ENCODE data around the gene CSRP1. TPM values are rescaled to one million over a fixed set of nuclear protein-coding genes. Genes with fewer than 3 reads are reported as not detected.

CSRP1 gene
- total and polyA plus RNA-seq, 2 donors = 719 to 4,390 TPM

DNA sequence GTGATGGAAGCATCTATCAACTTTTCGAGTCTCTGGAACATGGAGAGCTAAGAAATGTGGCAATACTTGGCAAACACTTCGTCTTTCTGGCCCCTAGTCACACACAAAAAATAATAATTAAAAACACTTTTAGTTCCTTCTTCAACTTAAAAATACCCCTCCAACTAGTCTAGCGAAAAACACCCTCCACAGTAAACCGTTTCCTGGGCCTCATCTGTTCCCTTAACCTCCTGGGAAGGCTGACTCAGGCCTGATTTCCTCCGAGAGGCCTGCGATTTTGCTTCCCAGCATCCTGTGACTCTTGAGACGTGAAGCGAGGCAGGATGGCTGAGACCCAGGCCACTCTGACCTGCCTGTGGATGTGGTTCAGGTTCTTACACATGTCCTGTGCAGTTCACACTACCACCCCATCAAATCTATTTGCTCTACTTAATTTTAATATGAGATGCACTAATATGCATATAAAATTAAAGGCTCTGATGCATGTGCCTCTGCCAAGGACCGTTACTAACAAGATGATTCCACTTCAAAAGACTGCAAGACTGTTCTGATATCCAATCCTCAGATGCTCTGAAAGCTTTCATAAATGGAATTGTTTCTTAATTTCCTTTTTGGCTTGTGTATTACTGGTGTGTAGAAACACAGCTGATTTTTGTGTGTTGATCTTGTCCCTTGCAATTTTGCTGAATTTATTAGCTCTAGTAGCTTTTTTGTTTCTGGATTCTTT is 35.5 kb upstream of the CSRP1 start:
- H3K4me1 ChIP-seq (ENCODE audit: insufficient read depth) = no peaks in the 10 kb centered on the region
- H3K27ac ChIP-seq (ENCODE audit: low read depth) = no peak overlapping the region
- H3K36me3 ChIP-seq (ENCODE audit: insufficient read depth) = no peaks in the 10 kb centered on the region
- no peak overlapping the region for H3K4me3 ChIP-seq (ENCODE audit: low read depth, low read length)
- 75% methylated on average over 9 of the region's 9 CpGs for WGBS
- DNase-seq (ENCODE audit: extremely low spot score) = no peak

DNA sequence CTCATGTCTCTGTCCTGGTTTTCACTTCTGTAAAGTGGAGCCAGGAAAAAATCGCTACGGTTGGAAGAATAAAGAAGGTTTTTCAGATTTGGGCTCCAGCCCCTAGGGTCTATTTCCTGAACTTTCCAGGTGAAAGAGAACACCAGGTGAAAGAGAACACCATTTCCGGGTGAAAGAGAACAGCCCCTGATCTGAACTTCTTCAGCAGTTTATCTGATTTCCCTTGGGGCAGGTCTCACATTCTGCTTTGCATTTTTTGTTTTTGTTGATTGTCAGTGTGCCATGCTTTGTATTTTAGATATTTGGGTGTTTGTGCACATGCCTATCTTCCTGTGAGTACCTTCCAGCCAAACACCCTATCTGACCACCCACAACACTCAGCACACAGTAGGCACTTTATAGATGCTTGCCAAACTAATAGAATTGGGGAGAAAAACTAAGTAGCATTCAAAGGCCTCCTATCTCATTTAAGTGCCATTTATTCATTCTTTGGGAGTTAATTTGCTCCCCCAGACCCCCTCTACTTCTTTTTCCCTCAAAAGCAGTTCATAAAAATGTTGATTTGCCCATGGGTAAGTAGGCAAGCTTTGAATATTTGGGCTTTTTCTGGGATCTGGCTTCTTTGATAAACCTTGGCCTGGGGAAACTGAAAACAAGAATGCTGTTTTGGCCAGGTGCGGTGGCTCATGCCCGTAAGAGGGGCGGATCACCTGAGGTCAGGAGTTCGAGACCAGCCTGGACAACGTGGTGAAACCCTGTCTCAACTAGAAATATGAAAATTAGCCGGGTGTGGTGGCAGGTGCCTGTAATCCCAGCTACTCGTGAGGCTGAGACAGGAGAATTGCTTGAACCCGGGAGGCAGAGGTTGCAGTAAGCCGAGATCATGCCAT is 34.2 kb upstream of the CSRP1 start:
- Histone ChIP-seq H3K4me1 (ENCODE audit: insufficient read depth) (no peaks in the 10 kb centered on the region), H3K36me3 (ENCODE audit: insufficient read depth) (no peaks in the 10 kb centered on the region), H3K27ac (ENCODE audit: low read depth) (no peak overlapping the region), H3K4me3 (ENCODE audit: low read depth, low read length) (no peak overlapping the region)
- DNase-seq (ENCODE audit: extremely low spot score) = no peak
- WGBS = 87% methylated on average over 12 of the region's 12 CpGs

DNA sequence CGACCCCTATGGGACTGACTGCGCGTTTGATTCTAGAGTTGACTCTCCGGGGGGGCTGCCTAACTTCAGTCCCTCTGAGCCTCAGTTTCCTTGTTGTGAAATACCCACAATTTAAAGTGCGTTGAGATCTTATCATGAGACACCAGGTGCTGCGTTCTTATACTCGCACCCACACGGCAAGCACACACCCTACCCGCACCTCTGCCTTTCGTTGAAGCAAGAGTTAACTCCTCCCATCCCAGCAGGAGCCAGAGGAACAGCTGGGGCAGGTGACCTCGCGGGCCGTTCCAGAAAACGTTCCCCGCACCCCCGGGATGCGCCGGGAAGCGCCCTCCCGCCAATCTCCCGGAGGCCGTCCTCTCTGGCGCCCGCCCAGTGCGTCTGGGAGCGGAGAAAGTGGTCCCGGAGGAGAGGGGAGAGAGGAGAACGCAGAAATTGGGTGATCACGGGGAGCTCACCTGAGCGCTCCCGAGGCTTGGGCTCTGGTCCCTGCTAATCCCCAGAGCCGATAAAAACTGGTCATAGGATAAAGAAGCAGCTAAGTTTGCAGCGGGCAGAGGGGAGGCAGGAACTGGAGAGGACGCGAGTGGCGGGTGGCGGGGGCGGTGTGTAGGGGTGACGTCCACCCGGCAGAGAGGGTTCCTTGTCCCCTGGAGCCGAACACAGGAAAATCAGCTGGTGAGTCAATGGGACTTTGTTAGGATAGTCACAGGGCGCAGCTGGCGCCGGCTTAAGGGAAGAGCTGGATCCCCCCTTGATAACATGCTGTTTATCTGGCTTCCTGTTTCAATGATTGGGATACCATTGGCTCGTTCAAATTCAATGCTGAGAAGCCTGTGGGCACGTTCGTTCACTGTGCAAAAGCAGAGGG is 32.9 kb upstream of the CSRP1 start:
- WGBS = 2% methylated on average over 47 of the region's 47 CpGs
- peak overlapping the region; percentile 61 for H3K4me3 ChIP-seq (ENCODE audit: low read depth, low read length)
- H3K4me1 ChIP-seq (ENCODE audit: insufficient read depth) = no peaks in the 10 kb centered on the region
- no peaks in the 10 kb centered on the region for H3K36me3 ChIP-seq (ENCODE audit: insufficient read depth)
- DNase-seq (ENCODE audit: extremely low spot score) = no peak
- peak overlapping the region; percentile 12 for H3K27ac ChIP-seq (ENCODE audit: low read depth)

DNA sequence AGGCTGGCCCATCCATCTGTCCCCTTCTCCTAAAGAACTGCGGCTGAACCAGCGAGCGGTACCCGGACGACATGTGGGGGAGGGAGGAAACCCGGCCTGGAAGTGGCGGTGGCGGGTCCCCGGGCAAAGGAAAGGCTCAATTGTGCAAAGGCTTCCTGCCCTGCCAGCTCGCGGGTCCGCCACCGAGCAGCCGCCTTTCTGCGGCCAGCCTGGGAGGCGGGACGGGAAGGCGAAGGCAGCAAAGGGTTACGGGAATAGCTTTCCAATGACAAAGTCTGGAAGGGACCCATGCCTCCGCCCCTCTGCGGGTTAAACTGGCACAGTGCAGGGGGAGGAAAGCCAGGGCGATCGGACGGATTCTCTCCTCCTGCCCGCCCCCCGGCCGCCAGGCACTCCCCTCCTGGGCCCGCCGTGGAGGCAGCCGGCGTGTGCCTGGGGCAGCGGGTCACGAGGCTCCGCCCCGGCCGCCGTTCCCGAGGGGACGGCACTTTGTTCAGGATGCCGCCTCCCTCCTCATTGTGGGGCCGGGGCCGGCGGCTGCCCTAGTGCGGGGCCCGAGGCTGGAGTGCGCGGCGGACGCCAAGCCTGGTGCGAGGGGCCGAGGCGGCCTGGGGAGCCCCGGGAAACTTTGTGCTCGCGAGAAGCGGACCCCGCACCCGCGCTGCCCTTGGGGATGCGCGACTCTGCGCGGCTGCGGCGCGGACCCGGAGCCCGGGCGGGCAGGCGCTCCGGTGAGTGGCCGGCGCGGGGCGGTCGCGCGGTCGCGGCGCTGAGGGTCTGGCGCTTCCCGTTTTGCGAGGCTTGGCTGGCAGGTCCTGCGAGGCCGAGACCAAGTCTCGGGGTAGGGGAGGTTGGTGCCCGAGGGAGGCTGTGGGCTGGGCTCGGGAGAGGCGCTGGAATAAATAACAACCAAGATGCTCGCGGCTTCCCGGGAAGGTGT is 32.0 kb upstream of the CSRP1 start, which contains the start of gene NAV1:
Gene NAV1, plus strand, starts transcription at position 516 of the 940 bp plus-strand sequence. CDS start 83,758 bp downstream, outside the sequence.
- Histone ChIP-seq H3K36me3 (ENCODE audit: insufficient read depth) (no peaks in the 10 kb centered on the region), H3K4me1 (ENCODE audit: insufficient read depth) (no peaks in the 10 kb centered on the region), H3K4me3 (ENCODE audit: low read depth, low read length) (peak within 1 kb of the TSS; percentile 61), H3K27ac (ENCODE audit: low read depth) (peak within 1 kb of the TSS; percentile 12)
- WGBS = under 1% methylated on average over 93 of the region's 93 CpGs
- DNase-seq (ENCODE audit: extremely low spot score) = no peak

DNA sequence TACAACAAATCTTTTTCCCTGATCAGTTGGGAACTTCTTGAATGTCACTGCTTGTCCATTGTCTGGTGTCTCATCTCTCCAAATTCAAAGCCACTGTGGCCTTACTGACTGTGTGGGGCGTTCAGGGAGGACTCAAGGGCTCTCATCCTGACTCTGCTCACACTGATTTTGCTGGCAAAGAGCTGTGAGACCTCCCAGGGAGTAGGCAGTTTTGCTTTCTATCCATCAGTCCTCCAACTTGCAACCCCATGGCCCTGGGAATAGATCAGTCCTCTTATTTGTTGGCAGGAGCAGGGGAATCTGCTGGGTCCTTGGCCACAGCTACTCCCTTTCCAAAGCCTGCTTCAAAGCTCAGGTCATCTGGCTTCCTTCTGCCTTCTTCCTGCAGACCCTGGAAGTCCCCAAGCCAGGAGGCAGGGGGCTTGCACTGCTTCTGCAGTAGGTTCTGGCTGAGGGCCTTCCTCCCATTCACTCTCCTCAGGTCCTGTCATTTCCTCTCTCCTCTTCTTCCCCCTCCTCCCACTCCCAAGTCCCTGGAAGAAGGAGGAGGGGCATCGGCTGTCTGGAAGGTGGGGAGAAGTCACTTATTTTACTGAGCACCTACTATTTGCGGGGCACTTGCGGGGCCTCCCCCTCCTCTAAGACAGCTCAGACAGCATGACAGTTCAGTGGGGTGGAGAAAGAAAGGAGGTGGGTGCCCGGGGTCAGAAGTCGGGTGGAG is 31.1 kb upstream of the CSRP1 start:
- 34% methylated on average over 6 of the region's 6 CpGs for WGBS
- H3K4me1 ChIP-seq (ENCODE audit: insufficient read depth) = no peaks in the 10 kb centered on the region
- H3K27ac ChIP-seq (ENCODE audit: low read depth) = no peak overlapping the region
- H3K36me3 ChIP-seq (ENCODE audit: insufficient read depth) = no peaks in the 10 kb centered on the region
- H3K4me3 ChIP-seq (ENCODE audit: low read depth, low read length) = no peak overlapping the region
- no peak for DNase-seq (ENCODE audit: extremely low spot score)

DNA sequence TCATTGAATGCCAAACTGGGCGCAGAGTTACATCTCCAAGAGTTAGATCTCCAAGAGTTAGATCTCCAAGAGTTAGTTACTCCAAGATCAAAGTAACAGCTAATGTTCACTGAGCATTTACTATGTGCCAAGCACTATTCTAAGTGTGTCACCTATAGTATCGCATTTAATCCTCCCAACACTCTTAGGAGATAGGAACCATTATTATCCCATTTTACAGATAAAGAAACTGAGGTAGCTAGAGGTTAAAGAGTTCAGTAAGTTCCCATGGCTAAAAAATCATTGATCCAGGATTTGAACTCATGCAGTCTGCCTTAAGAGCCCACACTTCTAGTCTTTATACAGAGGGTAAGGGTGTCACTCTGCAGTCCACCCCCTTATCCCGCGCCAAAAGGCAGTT is 30.5 kb upstream of the CSRP1 start:
- 98% methylated on average over 4 of the region's 4 CpGs for WGBS
- Histone ChIP-seq H3K4me1 (ENCODE audit: insufficient read depth) (no peaks in the 10 kb centered on the region), H3K27ac (ENCODE audit: low read depth) (no peak overlapping the region), H3K4me3 (ENCODE audit: low read depth, low read length) (no peak overlapping the region), H3K36me3 (ENCODE audit: insufficient read depth) (no peaks in the 10 kb centered on the region)
- no peak for DNase-seq (ENCODE audit: extremely low spot score)

DNA sequence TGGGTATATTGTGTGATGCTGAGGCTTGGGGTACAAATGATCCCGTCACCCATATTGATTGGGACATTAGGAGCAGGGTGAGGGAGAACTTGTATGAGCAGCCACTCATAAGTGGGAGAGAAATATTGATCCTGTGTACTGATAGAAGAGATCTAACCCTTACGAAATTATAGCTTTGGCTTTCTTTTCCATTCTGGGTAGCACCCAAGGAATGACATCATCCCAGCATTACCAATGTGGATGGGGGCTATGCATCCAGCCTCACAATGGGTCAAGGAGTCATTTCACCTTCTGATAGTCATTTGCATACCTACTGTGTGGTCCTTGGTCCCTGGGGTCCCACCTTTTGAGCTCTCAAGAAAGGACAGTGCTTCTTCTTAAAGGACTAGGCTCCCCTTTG is 30.1 kb upstream of the CSRP1 start:
- Histone ChIP-seq H3K36me3 (ENCODE audit: insufficient read depth) (no peaks in the 10 kb centered on the region), H3K4me1 (ENCODE audit: insufficient read depth) (no peaks in the 10 kb centered on the region), H3K4me3 (ENCODE audit: low read depth, low read length) (no peak overlapping the region), H3K27ac (ENCODE audit: low read depth) (no peak overlapping the region)
- DNase-seq (ENCODE audit: extremely low spot score) = no peak
- WGBS = 73% methylated on average over 2 of the region's 2 CpGs

DNA sequence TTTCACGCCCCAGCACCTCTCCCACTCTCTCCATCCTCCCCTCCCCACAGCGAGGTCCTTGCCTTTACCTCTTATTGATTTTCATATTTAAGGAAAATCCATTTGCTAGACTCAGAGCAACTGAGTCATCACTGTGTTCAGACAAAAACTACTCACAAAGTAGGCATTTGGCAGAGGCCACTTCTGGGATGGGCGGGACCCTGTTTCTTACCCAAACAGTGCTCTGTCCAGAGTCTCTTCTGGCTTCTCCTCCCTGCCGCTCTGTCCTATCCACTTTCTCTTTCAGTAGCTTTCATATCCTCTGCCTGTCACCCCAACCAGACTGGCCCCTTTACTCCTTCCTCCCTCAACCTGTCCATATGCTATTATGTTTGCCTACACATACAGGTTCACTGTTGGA is 29.6 kb upstream of the CSRP1 start:
- H3K36me3 ChIP-seq (ENCODE audit: insufficient read depth) = no peaks in the 10 kb centered on the region
- 56% methylated on average over 4 of the region's 4 CpGs for WGBS
- H3K4me3 ChIP-seq (ENCODE audit: low read depth, low read length) = no peak overlapping the region
- no peaks in the 10 kb centered on the region for H3K4me1 ChIP-seq (ENCODE audit: insufficient read depth)
- no peak for DNase-seq (ENCODE audit: extremely low spot score)
- H3K27ac ChIP-seq (ENCODE audit: low read depth) = no peak overlapping the region

DNA sequence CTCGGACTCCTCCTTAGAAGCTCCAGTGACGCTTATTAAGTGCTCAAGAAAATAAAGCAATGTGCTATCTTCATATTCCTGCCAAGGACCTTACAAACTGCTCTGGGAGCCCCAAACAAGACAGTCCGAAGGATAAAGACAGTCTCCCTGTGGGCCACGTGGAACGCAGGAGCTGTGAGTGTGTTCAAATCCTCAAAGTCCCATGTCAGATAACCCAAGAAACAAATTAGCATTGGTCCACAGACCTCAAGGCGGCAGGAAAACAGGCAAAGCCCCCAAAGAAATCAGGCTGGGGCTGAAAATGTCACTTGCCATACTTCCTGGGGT is 29.0 kb upstream of the CSRP1 start:
- H3K27ac ChIP-seq (ENCODE audit: low read depth) = no peak overlapping the region
- H3K36me3 ChIP-seq (ENCODE audit: insufficient read depth) = no peaks in the 10 kb centered on the region
- H3K4me1 ChIP-seq (ENCODE audit: insufficient read depth) = no peaks in the 10 kb centered on the region
- 52% methylated on average over 6 of the region's 6 CpGs for WGBS
- DNase-seq (ENCODE audit: extremely low spot score) = no peak
- no peak overlapping the region for H3K4me3 ChIP-seq (ENCODE audit: low read depth, low read length)

DNA sequence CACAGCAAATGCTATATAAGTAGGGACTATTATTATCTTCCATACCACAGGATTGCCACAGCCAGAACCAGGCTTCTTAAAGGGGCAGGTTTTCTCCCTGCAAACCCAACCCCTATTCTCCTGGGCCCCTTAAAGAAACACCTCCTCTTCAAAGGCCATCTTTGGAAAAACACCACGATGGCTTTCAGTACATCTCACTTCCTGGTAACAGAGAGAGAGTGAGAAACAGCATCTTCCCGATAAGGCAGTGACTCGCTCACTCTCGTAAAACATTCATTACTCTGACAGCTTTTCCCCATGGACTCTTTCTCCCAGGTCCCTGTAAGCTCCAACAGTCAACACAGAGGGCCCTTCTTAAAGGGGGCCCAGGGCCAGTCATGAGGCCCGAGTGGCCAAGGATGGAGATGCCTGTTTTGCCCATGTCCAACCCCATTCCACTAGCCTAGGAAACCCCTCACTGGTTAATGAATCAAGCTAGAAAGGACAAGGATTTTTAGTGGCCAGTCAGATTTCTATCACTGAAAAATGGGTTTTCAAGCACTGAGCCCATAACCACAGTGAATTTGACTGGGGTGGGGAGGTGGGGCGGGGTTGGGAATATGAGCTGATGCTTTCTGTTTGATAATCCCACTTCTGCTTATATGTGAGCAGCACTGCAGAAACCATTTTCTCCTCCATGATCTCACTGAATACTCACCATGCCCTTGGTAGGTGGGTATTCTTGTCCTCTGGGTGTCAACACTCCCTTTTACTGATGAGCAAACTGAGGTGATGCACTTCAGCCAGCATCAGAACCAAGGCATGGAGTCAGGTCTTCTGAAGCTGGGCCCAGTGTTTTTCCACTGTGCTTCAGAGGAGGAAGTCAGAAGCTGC is 28.4 kb upstream of the CSRP1 start:
- DNase-seq (ENCODE audit: extremely low spot score) = no peak
- no peaks in the 10 kb centered on the region for H3K4me1 ChIP-seq (ENCODE audit: insufficient read depth)
- WGBS = 32% methylated on average over 6 of the region's 6 CpGs
- H3K27ac ChIP-seq (ENCODE audit: low read depth) = no peak overlapping the region
- no peaks in the 10 kb centered on the region for H3K36me3 ChIP-seq (ENCODE audit: insufficient read depth)
- no peak overlapping the region for H3K4me3 ChIP-seq (ENCODE audit: low read depth, low read length)

DNA sequence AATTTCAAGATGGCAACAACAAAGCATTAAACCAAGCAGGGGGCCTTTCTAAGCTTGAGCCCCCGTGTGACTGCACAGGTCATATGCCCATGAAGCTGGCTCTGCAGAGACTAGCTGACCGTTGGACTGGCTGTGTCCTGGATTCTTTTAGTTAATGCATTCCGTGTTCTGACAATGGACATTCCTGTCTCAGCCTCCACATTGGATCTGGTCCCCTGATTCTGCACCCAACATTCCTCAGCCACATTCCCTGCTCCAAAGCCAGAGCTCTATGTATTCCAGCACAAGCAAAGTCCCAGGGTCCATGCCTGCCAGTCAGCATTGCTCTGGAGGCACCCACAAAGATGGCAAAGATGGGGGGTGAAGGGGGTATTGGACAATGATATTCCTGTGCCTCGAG is 26.9 kb upstream of the CSRP1 start:
- Histone ChIP-seq H3K4me3 (ENCODE audit: low read depth, low read length) (no peak overlapping the region), H3K27ac (ENCODE audit: low read depth) (no peak overlapping the region), H3K36me3 (ENCODE audit: insufficient read depth) (no peaks in the 10 kb centered on the region), H3K4me1 (ENCODE audit: insufficient read depth) (no peaks in the 10 kb centered on the region)
- WGBS = 55% methylated on average over 4 of the region's 4 CpGs
- DNase-seq (ENCODE audit: extremely low spot score) = no peak
